Measurements from ENCODE around the gene LBR.

GRCh38 chr1:225418598-225418997 is 9.2 kb downstream of the LBR start:
- TF ChIP-seq CREB5 (CRISPR knock-in tag; IDR thresholded peaks at IDR 0.05; ENCODE audit: low read depth): no peak
- TF ChIP-seq TSHZ2 (CRISPR knock-in tag; IDR thresholded peaks at IDR 0.05): no peak
- no peak for TF ChIP-seq CSDC2 (CRISPR knock-in tag; IDR thresholded peaks at IDR 0.05)
